Measurements from ENCODE around the gene IL18.

The IL18 gene

DNA sequence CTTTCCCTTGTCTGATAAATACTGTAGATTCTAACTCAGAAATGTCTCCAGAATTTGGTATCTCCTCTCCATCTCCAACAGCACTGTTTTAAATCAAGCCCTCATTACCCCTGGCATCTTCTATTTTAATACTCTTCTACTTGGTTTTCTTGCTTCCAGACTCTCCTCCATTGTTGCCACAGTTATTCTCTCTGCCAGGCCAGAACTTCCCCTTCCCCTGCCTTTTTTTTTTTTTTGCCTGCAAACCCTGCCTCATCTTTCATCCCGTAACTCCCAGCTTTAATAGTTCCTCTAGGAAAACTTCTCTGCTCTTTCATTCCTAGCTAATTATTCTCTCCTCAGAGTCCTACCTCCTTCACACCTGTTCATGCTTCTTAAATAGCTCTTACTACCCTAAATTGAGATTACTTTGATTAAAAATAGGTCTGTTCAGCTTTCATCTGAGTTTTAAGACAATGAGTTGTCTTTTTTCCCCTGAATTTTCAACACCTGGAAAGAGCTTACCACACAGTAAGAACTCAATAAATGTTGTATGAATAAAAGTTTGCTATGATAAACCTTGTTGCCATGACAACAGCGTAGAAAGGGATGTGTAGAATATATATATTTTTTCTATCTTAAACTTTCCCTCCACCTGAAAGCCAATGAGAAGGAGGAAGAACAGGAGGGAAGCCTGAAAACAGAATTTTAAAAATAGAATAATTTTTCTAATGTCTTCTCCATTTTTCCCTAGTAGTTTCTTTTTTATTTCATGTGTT lies 3.6 kb downstream of the IL18 start:
- no peak for ATAC-seq
- no peaks in the 10 kb centered on the region for H3K9me3 Mint-ChIP-seq
- peaks cover 3% of the 10 kb centered on the region for H3K36me3 Mint-ChIP-seq (ENCODE audit: low read depth)
- H3K27ac Mint-ChIP-seq, result no peak overlapping the region
- no peak overlapping the region for H3K4me3 Mint-ChIP-seq
- peaks cover 9% of the 10 kb centered on the region for H3K4me1 Mint-ChIP-seq
- H3K27me3 Mint-ChIP-seq, result peaks cover 26% of the 10 kb centered on the region
- DNase-seq, result no peak

DNA sequence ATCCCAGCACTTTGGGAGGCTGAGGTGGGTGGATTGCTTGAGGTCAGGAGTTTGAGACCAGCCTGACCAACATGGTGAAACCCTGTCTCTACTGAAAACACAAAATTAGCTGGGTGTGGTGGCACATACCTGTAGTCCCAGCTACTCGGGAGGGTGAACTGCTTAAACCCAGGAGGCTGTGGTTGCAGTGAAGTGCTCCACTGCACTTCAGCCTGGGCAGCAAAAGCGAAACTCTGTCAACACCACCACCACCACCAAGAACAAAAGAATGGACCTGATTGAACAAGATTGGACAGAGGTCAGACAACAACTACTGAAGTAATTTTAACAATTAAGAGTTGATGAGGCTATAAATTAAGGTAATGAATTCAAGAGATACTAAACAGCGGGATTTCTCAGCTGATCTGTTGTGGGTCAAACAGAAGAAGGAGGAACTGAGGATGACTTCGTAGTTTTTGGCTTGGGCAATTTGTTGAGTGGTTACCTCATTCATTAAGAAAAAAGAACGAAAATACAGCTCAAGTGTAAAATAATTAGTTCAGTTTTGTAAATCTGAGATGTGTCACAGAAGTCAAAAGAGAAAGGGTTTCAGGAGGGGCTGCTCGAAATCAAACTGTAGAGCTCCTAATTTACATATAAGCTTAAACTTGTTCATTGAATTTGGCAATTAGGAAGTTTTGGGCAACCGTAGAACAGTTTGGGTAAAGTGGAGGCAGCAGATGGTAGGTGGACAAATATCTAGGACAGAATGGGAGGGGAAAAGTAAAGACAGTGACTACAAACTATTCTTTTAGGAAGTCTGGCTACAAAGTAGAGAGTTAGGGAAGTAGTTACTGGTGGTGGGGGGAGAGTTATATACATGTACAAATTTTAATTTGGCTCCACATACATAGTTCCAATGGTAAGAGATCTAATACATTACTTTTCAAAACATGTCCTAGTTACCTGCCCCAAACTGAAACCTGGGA lies 4.5 kb downstream of the IL18 start:
- ATAC-seq, result no peak
- no peak for DNase-seq
- H3K27me3 Mint-ChIP-seq, result peaks cover 22% of the 10 kb centered on the region
- H3K27ac Mint-ChIP-seq, result no peak overlapping the region
- H3K36me3 Mint-ChIP-seq (ENCODE audit: low read depth), result peaks cover 3% of the 10 kb centered on the region
- H3K4me1 Mint-ChIP-seq, result peaks cover 9% of the 10 kb centered on the region
- H3K4me3 Mint-ChIP-seq, result no peak overlapping the region
- no peaks in the 10 kb centered on the region for H3K9me3 Mint-ChIP-seq

DNA sequence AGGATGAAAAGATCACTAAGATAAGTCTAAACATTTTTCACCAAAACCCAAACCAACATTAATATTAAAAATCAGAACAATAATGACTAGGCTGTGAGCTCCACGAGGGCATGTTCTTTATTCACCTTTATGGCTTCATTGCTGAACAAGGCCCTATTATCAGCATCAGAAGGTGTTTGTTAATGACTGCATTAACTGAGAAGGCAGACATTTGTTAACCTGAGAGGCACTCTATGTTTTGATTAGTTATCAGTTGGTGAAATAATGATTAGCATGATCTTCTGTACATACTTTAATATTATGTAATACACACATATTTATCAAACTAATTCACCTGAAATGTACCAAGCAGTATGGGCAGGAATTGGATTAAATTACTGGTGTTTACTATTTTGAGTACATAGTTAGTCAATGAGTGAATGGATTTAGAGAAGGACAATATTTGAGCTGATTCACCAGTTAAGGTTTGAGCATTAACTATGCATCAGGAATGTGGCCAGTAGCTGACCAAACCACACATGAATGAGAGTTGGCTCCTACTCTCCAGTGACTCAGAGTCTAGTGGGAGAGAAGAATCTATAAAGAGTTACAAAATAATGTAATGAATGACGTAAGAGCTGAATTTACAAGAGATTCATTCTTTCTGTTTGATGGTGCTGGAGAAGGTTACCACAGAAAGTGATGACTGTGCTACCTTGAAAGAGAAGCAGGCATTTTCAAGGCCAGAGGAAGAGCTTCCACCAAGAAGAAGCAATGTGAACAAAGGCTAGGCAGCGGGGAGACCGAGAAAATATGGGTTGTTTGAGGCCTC lies 6.7 kb downstream of the IL18 start:
- H3K36me3 Mint-ChIP-seq (ENCODE audit: low read depth), result no peaks in the 10 kb centered on the region
- H3K27ac Mint-ChIP-seq, result no peak overlapping the region
- H3K4me3 Mint-ChIP-seq, result no peak overlapping the region
- ATAC-seq, result peak; percentile 84
- no peak for DNase-seq
- H3K4me1 Mint-ChIP-seq, result peaks cover 5% of the 10 kb centered on the region
- H3K9me3 Mint-ChIP-seq, result no peaks in the 10 kb centered on the region
- peaks cover 7% of the 10 kb centered on the region for H3K27me3 Mint-ChIP-seq

DNA sequence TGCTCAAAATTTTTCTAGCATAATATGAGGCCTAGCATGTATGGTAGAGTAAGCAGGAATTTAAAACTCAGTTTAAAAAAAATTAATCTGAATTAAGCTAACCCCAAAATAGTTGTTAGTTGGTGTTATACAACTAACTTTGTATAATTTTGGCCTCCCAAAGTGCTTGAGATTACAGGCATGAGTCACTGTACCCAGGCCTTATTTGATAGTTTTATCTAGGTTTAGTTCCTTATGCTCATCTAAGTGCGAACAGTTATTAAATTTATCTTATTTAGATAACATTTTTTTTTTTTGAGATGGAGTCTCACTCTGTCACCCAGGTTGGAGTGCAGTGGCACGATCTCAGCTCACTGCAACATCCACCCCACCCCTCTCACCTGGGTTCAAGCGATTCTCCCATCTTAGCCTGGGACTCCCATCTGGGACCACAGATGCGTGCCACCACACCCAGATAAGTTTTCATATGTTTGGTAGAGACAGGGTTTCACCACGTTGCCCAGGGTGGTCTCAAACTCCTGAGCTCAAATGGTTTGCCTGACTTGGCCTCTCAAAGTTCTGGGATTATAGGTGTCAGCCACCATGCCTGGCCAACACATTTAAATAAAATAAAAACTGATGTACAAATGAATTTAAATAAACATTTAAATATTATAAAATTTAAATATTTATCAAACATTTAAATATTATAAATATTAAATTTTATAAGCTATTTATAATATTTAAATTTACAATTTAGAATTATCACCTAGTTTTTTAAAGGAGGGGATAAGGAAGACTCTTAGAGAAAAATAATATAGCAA lies 7.5 kb downstream of the IL18 start:
- H3K27me3 Mint-ChIP-seq, result peaks cover 4% of the 10 kb centered on the region
- no peak for ATAC-seq
- no peak for DNase-seq

DNA sequence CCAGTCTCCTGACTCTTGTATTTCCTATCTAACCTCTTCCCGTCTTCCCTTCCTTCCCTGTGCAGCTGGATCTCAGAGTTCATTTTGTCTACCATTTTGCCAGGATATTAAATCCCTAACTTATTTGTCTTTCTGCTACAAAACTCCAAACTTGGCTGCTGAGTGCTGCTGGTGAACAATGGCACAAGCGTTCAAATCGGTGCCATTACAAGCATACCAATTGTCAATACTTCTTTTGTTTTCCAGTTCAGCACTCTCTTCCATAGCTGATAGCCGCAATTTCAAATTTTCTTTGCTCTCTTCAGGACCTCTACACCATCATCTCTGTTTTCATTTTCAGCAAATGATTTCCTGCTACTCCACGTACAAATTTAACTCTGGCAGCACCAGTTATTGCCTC lies 13.4 kb downstream of the IL18 start:
- Mint-ChIP-seq H3K27me3 (peaks cover 4% of the 10 kb centered on the region), H3K36me3 (ENCODE audit: low read depth) (no peaks in the 10 kb centered on the region), H3K9me3 (no peaks in the 10 kb centered on the region), H3K27ac (no peak overlapping the region), H3K4me1 (no peaks in the 10 kb centered on the region), H3K4me3 (no peak overlapping the region)
- ATAC-seq (no peak), DNase-seq (no peak)

More for the DNA sequence above, 7.5 kb downstream of the IL18 start:
- Mint-ChIP-seq H3K27ac (no peak overlapping the region), H3K36me3 (ENCODE audit: low read depth) (no peaks in the 10 kb centered on the region), H3K4me1 (peaks cover 5% of the 10 kb centered on the region), H3K9me3 (no peaks in the 10 kb centered on the region), H3K4me3 (no peak overlapping the region)

DNA sequence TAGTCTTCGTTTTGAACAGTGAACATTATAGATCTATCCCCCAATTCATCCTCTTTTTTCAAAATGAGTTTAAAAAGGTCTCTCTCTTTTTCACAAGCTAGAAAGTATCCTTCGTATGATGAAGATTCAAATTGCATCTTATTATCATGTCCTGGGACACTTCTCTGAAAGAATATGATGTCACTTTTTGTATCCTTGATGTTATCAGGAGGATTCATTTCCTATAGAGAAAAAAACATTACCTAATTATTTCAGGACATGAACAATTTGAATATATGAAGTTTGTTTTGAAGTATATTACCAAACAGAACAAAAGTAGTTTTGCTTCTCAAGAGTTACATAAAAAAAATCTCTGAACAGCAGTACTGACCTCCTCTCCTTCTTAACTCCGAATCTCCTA lies 20.3 kb downstream of the IL18 start:
- Mint-ChIP-seq H3K4me3 (no peak overlapping the region), H3K4me1 (no peaks in the 10 kb centered on the region), H3K36me3 (ENCODE audit: low read depth) (peaks cover 6% of the 10 kb centered on the region), H3K27me3 (no peaks in the 10 kb centered on the region), H3K9me3 (peaks cover 12% of the 10 kb centered on the region), H3K27ac (no peak overlapping the region)
- DNase-seq (no peak), ATAC-seq (no peak)

DNA sequence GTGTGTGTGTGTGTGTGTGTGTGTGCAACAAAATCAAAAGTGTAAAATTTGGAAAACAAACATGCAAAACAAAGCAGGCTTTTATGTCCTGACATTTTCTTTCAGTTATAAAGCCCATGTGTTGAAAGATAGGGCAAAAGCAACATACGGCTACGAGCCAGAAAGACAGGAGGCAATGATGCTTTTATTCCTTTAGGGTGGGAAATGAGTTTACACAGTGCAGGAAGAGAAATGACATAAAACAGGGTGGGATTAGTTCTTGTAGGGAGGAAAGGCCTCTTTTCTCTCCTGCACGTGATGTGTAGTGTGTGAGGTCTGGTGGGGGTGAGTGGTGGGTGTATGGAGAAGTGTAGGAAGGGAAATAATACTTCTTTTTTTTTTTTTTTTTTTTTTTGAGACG lies 29.4 kb downstream of the IL18 start:
- peaks cover 1% of the 10 kb centered on the region for H3K36me3 Mint-ChIP-seq (ENCODE audit: low read depth)
- H3K27me3 Mint-ChIP-seq, result no peaks in the 10 kb centered on the region
- peaks cover 2% of the 10 kb centered on the region for H3K4me1 Mint-ChIP-seq

DNA sequence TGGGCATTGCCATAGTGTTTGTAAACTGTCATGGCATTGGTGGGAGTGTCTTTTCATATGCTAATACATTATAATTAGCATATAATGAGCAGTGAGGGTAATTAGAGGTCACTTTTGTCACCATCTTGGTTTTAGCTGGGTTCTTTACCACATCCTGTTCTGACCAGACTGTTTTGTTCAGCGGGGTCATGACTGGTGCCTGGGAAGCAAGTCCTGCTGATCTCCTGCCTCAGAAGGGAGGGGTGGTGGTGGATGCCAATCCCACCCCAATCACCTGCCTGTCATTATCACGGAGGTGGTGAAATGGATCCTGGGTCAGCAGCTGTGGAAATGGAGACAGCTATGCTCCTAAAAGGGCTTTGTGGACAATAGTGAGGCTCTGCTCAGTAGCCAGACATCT lies 31.2 kb downstream of the IL18 start:
- Mint-ChIP-seq H3K4me1 (peaks cover 2% of the 10 kb centered on the region), H3K27me3 (no peaks in the 10 kb centered on the region), H3K36me3 (ENCODE audit: low read depth) (peaks cover 1% of the 10 kb centered on the region), H3K4me3 (no peak overlapping the region), H3K9me3 (no peaks in the 10 kb centered on the region), H3K27ac (no peak overlapping the region)
- no peak for DNase-seq
- ATAC-seq, result no peak

More for the DNA sequence above, 29.4 kb downstream of the IL18 start:
- ATAC-seq (no peak), DNase-seq (no peak)
- H3K9me3 Mint-ChIP-seq, result no peaks in the 10 kb centered on the region
- no peak overlapping the region for H3K4me3 Mint-ChIP-seq
- no peak overlapping the region for H3K27ac Mint-ChIP-seq

DNA sequence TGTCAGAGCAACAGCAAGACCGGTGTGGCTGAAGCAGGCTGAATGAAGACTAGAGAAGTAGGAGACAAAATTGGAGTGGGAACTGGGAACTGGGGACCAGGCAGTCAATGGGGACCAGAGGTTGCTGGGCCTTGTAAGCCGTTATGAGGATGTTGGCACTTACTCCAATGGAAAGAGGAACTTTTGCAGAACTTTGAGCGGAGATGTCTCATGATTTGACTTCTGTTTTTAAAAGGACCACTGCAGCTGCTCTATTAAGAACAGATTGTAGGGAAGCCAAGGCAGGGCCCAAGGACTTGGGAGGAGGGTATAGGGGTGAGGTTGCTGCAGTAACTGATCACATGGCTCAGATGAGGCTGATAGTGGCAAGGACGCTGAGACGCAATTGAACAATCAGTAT lies 34.2 kb downstream of the IL18 start:
- Mint-ChIP-seq H3K36me3 (ENCODE audit: low read depth) (peaks cover 1% of the 10 kb centered on the region), H3K27me3 (no peaks in the 10 kb centered on the region), H3K4me3 (no peak overlapping the region), H3K4me1 (peaks cover 2% of the 10 kb centered on the region), H3K27ac (no peak overlapping the region), H3K9me3 (no peaks in the 10 kb centered on the region)
- ATAC-seq (no peak), DNase-seq (no peak)

DNA sequence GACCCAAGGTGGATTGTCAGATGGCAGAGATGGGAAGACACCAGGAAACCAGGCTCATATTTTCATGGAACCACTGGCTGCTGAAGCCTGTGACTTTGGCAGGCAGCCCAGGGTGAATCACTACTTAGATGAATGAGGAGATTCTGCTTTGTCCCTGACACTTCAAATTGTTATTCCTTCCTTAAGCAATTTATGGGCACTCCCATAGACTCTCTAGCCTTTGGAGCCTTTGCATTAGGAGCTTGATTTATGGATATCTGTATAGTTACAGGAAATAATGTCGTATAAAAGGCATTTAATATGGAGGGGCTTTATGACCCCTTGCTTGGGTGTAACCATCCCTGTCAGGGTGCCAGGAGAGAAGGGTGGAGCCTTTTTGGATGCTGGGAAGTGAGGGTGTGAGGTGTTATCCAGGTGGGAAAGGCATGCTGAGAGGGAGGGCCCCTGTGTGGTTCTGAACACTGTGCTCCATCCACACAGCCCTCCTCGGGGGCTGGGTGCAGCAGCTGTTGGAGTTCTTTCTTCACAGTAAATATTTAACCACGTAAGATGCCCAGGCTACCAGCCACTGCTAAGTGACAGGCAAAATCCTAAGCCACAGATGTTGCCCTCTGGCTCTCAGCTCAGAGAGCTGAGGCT lies 35.3 kb downstream of the IL18 start:
- no peak overlapping the region for H3K27ac Mint-ChIP-seq
- H3K36me3 Mint-ChIP-seq (ENCODE audit: low read depth), result no peaks in the 10 kb centered on the region
- no peak for ATAC-seq
- peaks cover 2% of the 10 kb centered on the region for H3K4me1 Mint-ChIP-seq
- no peaks in the 10 kb centered on the region for H3K9me3 Mint-ChIP-seq
- no peaks in the 10 kb centered on the region for H3K27me3 Mint-ChIP-seq
- no peak overlapping the region for H3K4me3 Mint-ChIP-seq
- DNase-seq, result no peak

DNA sequence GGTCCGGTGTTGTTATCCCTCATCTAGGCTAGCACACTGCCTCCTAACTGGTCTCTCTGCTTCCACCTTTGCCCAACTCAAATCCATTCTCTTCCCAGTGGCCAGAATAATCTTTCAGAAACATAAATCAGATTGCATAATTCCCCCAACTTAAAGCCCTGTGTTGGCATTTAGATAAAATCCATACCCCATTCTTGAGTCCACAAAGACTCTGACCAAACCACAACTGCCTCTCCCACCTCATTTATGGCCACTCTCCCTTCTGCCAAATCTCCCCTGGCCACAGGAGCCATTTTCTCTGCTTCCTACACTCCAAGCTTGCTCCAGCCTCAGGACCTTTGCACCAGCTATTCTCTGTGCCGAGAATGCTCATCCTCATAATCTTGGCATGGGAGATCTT lies 36.8 kb downstream of the IL18 start:
- ATAC-seq, result no peak
- no peak for DNase-seq
- Mint-ChIP-seq H3K27me3 (no peaks in the 10 kb centered on the region), H3K36me3 (ENCODE audit: low read depth) (no peaks in the 10 kb centered on the region), H3K9me3 (no peaks in the 10 kb centered on the region), H3K4me1 (peaks cover 3% of the 10 kb centered on the region), H3K27ac (no peak overlapping the region), H3K4me3 (no peak overlapping the region)

DNA sequence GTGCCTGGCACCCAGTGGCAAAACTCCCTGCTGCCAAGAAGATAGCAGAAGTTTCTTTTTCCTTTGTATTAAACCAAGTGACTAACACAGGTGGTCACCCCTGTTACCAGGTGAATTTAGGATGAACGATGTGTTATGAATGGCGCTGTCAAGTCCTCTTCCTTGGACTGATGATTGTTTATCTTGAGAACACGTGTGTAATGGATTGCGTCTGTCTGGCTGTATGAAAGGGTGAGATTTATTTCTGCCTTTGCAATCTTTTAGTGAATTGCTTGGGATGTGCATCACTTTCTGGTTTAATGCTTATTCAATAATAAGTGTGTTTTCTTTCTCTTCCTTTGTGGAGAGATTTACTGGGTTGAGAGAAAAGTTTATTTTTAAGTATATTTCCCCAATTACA lies 40.8 kb downstream of the IL18 start:
- Mint-ChIP-seq H3K27me3 (no peaks in the 10 kb centered on the region), H3K4me3 (no peak overlapping the region), H3K27ac (no peak overlapping the region), H3K4me1 (peaks cover 18% of the 10 kb centered on the region), H3K36me3 (ENCODE audit: low read depth) (no peaks in the 10 kb centered on the region), H3K9me3 (no peaks in the 10 kb centered on the region)
- no peak for ATAC-seq
- no peak for DNase-seq

DNA sequence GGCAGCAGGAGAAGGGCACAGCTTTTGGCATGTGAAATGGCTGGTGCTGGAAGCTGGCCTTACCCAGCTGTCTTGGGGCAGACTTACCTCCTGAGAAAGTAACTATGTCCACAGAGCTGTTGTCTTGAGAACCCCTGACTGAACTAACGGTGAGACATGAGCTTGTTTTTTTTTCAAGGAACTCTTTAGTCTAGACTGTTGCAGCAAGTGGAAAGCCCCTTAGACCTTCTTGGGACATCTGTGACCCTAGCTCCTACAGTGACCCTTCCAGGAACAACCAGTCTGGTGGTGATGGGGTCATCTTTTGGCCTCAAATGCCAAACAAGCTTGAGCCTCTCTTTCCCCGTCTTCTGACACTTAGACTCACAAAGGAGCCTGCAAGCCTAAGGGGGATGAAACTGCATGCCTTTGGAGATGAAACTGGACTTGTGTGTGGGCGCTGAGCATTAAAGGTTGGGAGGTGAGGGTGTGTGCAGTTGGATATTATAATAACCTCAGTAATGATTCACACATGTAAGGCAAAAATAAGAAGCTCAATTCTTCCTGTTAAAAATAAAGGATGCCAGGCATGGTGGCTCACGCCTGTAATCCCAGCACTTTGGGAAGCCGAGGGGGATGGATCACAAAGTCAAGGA lies 41.8 kb downstream of the IL18 start:
- DNase-seq, result no peak
- Mint-ChIP-seq H3K4me3 (no peak overlapping the region), H3K4me1 (peaks cover 19% of the 10 kb centered on the region), H3K9me3 (no peaks in the 10 kb centered on the region), H3K27me3 (no peaks in the 10 kb centered on the region), H3K36me3 (ENCODE audit: low read depth) (no peaks in the 10 kb centered on the region), H3K27ac (no peak overlapping the region)
- no peak for ATAC-seq
